A673 (cell line): ENCODE data around the gene PTRH2. TPM values are rescaled to one million over a fixed set of nuclear protein-coding genes. Genes with fewer than 3 reads are reported as not detected.

Experiments
- BruUV-seq: library from RNA; stranded (reverse); fragments of 400-500 nt; replicated peaks from 2 replicates; lab custom pipeline; 2021; lab: Mats Ljungman, UMichigan
- CTCF ChIA-PET: fragments of 300-600 bp; sonication (Branson Sonifier 250); formaldehyde crosslinking; loops from one replicate; lab custom pipeline; 2022; ENCODE audit warnings: antibody characterized with exemption; lab: Charles Lee
- POLR2A ChIA-PET: fragments of 300-600 bp; sonication (Branson Sonifier 250); formaldehyde crosslinking; loops from one replicate; lab custom pipeline; 2022; ENCODE audit warnings: antibody characterized with exemption; ENCODE audit not compliant: low non-redundant PET; lab: Charles Lee
- DNase-seq: peaks from one replicate; pipeline ENCODE4 v3.0.0-alpha.2; 2015; ENCODE audit warnings: low spot score
- H3K27ac ChIP-seq: fragments of 200-600 bp; sonication (generic); 2 replicates; pipeline ENCODE4 v1.5.1; 2016; ENCODE audit warnings: mixed run types, low read depth, mild to moderate bottlenecking, mixed read lengths, antibody characterized with exemption, low read length; ENCODE audit not compliant: poor library complexity, severe bottlenecking
- H3K27me3 ChIP-seq: fragments of 200-600 bp; sonication (generic); replicated peaks from 2 replicates; pipeline ENCODE4 v1.6.1; 2017; ENCODE audit warnings: mixed run types, low read depth, mild to moderate bottlenecking, mixed read lengths, antibody characterized with exemption, low read length; ENCODE audit not compliant: insufficient read depth, poor library complexity
- H3K36me3 ChIP-seq: fragments of 200-600 bp; sonication (generic); 2 replicates; pipeline ENCODE4 v1.6.1; 2016; ENCODE audit warnings: mixed run types, mild to moderate bottlenecking, mixed read lengths, antibody characterized with exemption, low read length; ENCODE audit not compliant: insufficient read depth, poor library complexity, severe bottlenecking
- H3K4me1 ChIP-seq: fragments of 200-600 bp; sonication (generic); 2 replicates; pipeline ENCODE4 v1.6.1; 2017; ENCODE audit warnings: mixed run types, mild to moderate bottlenecking, mixed read lengths, antibody characterized with exemption, low read length; ENCODE audit not compliant: insufficient read depth, poor library complexity, severe bottlenecking
- H3K4me3 ChIP-seq: fragments of 200-600 bp; sonication (generic); 2 replicates; pipeline ENCODE4 v1.5.1; 2016; ENCODE audit warnings: low read depth, mixed run types, mild to moderate bottlenecking, mixed read lengths, low read length; ENCODE audit not compliant: poor library complexity, severe bottlenecking
- H3K9me3 ChIP-seq: fragments of 200-600 bp; sonication (generic); 2 replicates; pipeline ENCODE4 v1.6.1; 2016; ENCODE audit warnings: mixed run types, low read depth, mild to moderate bottlenecking, mixed read lengths, antibody characterized with exemption, low read length; ENCODE audit not compliant: poor library complexity, severe bottlenecking
- EZH2 ChIP-seq: fragments of 200-600 bp; sonication (generic); IDR thresholded peaks from 2 replicates; pipeline ENCODE4 v1.6.1; 2017; ENCODE audit warnings: borderline replicate concordance, low read depth, mild to moderate bottlenecking, mixed read lengths, antibody characterized with exemption, low read length; ENCODE audit not compliant: poor library complexity, severe bottlenecking
- intact Hi-C: fragments of 100-400 bp; cut with micrococcal nuclease; formaldehyde crosslinking; loops from one replicate; pipeline ENCODE4 v1.10.0; 2022; ENCODE audit not compliant: unreplicated experiment
- total RNA-seq: library from RNA; stranded (reverse); gene quantifications from 2 replicates; pipeline ENCODE4 v1.2.3, GENCODE V29; 2021
- TF ChIP-seq, protein P1 (sequence below): fragments of 300-800, 200-600 bp; sonication (generic); conservative IDR thresholded peaks from 2 replicates; pipeline ENCODE4 v1.5.1; 2017; ENCODE audit warnings: low read depth, mild to moderate bottlenecking, antibody characterized with exemption, low read length, moderate library complexity, mixed read lengths

Gene PTRH2
- total RNA-seq, 1 experiment from 2014 or later: 50.3 TPM

DNA sequence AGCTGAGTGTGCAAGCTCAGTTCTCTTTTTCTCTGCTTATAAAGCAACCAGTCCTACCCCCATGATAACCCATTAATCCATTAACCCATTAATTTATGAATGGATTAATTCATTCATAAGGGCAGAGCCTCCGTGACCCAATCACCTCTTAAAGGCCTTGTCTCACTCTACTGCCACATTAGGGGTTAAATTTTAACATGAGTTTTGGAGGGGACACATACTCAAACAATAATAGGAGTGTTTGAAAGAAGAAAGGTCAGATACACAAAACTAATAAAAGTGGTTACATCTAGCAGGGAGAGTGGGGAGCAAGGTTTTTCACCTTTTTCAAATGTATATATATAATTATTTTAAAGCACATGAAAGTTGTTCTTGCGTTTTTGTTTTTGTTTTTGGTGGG, 7.0 kb upstream of the PTRH2 start:
- intact Hi-C loops: no loop called here
- H3K27me3 ChIP-seq: no peaks in the 10 kb centered on the region
- TF ChIP-seq, protein P1, sequence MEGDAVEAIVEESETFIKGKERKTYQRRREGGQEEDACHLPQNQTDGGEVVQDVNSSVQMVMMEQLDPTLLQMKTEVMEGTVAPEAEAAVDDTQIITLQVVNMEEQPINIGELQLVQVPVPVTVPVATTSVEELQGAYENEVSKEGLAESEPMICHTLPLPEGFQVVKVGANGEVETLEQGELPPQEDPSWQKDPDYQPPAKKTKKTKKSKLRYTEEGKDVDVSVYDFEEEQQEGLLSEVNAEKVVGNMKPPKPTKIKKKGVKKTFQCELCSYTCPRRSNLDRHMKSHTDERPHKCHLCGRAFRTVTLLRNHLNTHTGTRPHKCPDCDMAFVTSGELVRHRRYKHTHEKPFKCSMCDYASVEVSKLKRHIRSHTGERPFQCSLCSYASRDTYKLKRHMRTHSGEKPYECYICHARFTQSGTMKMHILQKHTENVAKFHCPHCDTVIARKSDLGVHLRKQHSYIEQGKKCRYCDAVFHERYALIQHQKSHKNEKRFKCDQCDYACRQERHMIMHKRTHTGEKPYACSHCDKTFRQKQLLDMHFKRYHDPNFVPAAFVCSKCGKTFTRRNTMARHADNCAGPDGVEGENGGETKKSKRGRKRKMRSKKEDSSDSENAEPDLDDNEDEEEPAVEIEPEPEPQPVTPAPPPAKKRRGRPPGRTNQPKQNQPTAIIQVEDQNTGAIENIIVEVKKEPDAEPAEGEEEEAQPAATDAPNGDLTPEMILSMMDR: no peak
- no peak for TF ChIP-seq EZH2
- H3K36me3 ChIP-seq: no peaks in the 10 kb centered on the region
- H3K4me3 ChIP-seq: no peak overlapping the region
- H3K4me1 ChIP-seq: peaks cover 10% of the 10 kb centered on the region
- no peak for DNase-seq
- ChIA-PET POLR2A (no interaction called here), CTCF (no interaction called here)
- H3K27ac ChIP-seq: no peak overlapping the region
- BruUV-seq: no TSS peak
- no peaks in the 10 kb centered on the region for H3K9me3 ChIP-seq

DNA sequence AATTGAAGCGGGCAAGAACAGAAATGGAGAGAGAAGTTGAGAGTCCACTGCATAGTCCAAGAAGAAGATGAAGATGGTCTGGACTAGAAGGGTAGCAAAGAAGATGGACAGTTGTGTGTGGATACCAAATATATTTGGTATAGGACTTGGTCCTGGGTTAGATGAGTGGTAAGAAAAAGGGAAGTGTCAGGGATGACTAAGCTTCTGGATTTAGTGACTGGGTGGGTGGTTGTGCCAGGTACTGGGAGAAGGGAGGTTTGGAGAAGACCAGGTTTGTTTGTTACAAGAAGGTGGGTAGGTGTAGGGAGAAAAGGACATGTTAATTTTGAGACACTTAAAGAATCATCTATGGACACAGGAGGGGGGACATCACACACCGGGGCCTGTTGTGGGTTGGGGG, 5.6 kb upstream of the PTRH2 start:
- H3K27ac ChIP-seq: no peak overlapping the region
- TF ChIP-seq, protein P1: no peak
- TF ChIP-seq EZH2: no peak
- no peaks in the 10 kb centered on the region for H3K9me3 ChIP-seq
- no peak for DNase-seq
- H3K4me1 ChIP-seq: peaks cover 15% of the 10 kb centered on the region
- intact Hi-C loops: no loop called here
- no peaks in the 10 kb centered on the region for H3K36me3 ChIP-seq
- H3K27me3 ChIP-seq: no peaks in the 10 kb centered on the region
- BruUV-seq: no TSS peak
- ChIA-PET CTCF (no interaction called here), POLR2A (no interaction called here)
- H3K4me3 ChIP-seq: no peak overlapping the region

DNA sequence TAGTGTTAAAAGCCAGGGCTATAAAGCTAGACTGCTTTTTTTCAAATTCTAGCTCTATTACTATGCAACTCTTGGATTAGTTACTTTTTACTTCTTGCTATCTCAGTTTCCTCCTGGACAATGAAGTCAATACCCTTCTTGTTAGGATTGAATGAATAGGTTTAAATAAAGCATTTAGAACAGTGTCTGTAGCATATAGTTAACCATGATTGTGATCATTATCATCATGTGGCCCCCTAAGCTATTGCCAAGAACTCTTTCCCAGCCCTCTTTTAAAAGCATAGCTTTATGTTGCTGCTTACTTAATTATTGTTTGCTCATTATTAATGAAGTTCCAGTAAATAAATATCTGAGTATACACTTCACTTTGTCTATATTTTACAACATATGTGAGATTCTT, 4.7 kb upstream of the PTRH2 start:
- Histone ChIP-seq H3K9me3 (no peaks in the 10 kb centered on the region), H3K27ac (no peak overlapping the region), H3K4me1 (peaks cover 15% of the 10 kb centered on the region), H3K36me3 (no peaks in the 10 kb centered on the region), H3K27me3 (no peaks in the 10 kb centered on the region), H3K4me3 (no peak overlapping the region)
- no peak for DNase-seq
- ChIA-PET POLR2A (no interaction called here), CTCF (no interaction called here)
- intact Hi-C loops: no loop called here
- no peak for TF ChIP-seq EZH2
- TF ChIP-seq, protein P1: no peak
- no TSS peak for BruUV-seq
